Inferior parietal cortex (tissue), 1 donor: Measurements from ENCODE around the gene EEF2KMT.
A peak's percentile ranks its signal among the peaks of the same experiment; 100 is the strongest.

ENCODE experiments used
- DNase-seq: peaks from one replicate; pipeline ENCODE4 v3.0.0-alpha.2; 2016; ENCODE audit errors: extremely low spot score

EEF2KMT gene

DNA sequence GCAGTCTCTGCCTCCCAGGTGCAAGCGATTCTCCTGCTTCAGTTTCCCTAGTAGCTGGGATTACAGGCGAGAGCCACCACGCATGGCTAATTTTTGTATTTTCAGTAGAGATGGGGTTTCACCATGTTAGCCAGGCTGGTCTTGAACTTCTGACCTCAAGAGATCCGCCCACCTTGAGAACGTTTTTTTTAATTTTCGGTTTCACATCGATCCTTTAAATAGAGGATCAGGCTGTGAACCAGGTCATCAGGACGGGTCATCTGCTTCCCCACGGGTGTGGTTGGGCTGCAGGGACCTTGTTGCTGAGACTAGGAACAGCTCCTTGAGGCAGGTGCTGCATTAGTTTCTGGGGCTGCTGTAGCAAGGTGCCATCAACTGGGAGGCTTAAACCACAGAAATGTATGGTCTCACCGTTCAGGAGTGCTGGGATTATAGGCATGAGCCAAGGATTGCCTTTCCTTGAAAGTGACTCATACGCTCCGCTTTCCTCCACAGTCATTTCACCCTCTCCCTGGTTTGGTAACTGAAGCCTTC, 55.9 kb downstream of the EEF2KMT start:
- no peak for DNase-seq

DNA sequence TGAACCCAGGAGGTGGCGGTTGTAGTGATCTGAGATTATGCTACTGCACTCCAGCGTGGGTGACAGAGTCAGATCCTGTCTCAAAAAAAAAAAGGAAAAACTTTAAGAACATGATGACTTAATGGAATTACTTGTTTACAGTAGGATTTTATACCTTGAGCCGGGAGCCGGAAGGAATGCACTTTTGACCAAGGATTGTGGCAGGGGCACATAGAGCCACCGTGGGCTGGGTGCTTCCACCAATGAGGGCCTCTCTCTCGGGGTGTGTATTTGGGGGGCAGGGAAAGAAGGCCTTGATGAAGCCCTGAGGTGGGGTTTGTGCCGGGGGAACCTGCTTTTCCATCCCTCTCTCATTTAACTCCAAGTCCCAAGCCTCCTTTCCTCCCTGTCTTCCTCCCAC, 57.1 kb downstream of the EEF2KMT start:
- no peak for DNase-seq

DNA sequence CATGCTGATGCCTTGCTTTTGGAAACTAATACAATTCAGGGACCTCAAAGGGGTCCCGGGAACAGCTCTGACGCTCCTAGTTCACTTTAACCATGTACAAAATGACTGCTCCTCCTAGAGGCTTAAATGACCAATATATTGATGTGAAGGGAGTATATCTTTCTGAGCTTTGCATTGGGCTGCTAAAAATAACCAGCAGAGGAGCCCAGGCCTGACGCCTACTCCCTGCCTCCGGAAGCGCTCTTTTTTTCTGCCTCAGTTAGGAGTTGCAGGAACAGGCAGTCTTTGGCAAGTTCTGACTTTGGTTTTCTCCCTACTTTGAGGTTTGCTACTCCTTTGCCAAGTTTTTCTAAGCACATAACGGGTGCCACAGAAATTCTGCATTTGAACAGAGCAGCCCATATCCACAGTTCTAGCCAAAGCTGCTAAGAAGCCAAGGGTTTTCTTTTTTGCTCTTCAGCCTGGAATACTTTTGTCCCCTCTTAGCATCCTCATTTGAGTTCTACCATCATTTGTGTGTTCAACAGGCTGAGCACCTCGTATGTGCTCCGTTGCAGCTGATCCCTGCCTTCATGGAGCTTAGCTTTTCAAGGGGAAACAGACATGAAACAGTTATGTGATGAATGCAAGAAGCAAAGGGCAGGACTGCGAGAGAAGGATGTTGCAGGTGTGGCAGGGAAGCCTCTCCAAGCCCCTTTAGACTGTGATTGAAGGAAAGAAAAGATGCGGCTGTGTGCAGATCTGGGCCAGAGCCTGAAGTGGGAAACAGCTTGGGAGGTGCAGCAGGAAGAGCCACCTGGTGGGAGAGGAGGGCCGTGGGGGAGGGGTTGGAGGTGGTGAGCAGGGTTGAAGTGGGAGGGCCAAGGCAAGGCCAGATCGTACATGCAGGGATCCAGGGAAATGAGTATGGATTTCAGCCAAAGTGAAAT, 61.1 kb downstream of the EEF2KMT start:
- DNase-seq, result peak; percentile 74

DNA sequence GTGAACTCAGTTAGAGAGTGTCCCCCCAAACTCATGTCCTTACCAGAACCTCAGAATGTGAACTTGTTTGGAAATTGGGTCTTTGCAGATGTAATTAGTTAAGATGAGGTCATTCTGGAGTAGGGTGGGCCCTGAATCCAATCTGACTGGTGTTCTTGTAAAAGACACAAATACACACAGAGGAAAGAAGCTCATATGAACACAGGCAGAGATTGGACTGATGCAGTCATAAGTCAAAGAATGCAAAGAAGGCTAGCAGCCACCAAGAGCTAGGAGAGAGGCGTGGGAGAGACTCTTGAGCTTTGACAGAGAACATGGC, 61.7 kb downstream of the EEF2KMT start:
- no peak for DNase-seq
